Astrocyte (in vitro differentiated cells and primary cell): Measurements from ENCODE around the gene PDS5A. TPM values are rescaled to one million over a fixed set of nuclear protein-coding genes. Genes with fewer than 3 reads are reported as not detected.
A peak's percentile ranks its signal among the peaks of the same experiment; 100 is the strongest.

Experiments
- DNase-seq: peaks from one replicate; pipeline ENCODE4 v3.0.0-alpha.2; 2010; ENCODE audit warnings: low read depth
- FAIRE-seq: peaks from 2 replicates; lab custom pipeline; 2011; peaks lifted over from hg19 to GRCh38; lab: Jason Lieb, UNC
- H2AFZ ChIP-seq: 2 replicates; pipeline ENCODE4 v1.6.0; 2012; ENCODE audit warnings: low read depth, low read length, inconsistent platforms
- H3K27ac ChIP-seq: 2 replicates; pipeline ENCODE4 v1.5.1; 2011; ENCODE audit warnings: low read depth, low read length, inconsistent platforms
- H3K27me3 ChIP-seq: 2 replicates; pipeline ENCODE4 v1.6.0; 2011; ENCODE audit warnings: low read length, inconsistent platforms; ENCODE audit not compliant: insufficient read depth
- H3K36me3 ChIP-seq: 2 replicates; pipeline ENCODE4 v1.5.1; 2011; ENCODE audit warnings: low read length, inconsistent platforms; ENCODE audit not compliant: insufficient read depth
- H3K4me1 ChIP-seq: 2 replicates; pipeline ENCODE4 v1.5.1; 2011; ENCODE audit warnings: low read length, inconsistent platforms; ENCODE audit not compliant: insufficient read depth
- H3K4me2 ChIP-seq: 2 replicates; pipeline ENCODE4 v1.6.0; 2012; ENCODE audit warnings: low read length, inconsistent platforms
- H3K4me3 ChIP-seq: 2 replicates; pipeline ENCODE4 v1.5.1; 2011; ENCODE audit warnings: low read depth, mild to moderate bottlenecking, low read length, inconsistent platforms; ENCODE audit not compliant: insufficient read depth
- H3K79me2 ChIP-seq: 2 replicates; pipeline ENCODE4 v1.6.0; 2012; ENCODE audit warnings: mild to moderate bottlenecking, low read length, inconsistent platforms; ENCODE audit not compliant: insufficient read depth
- H3K9ac ChIP-seq: 2 replicates; pipeline ENCODE4 v1.6.0; 2012; ENCODE audit warnings: mild to moderate bottlenecking, low read length, inconsistent platforms
- H3K9me3 ChIP-seq: 2 replicates; pipeline ENCODE4 v1.5.1; 2012; ENCODE audit warnings: low read depth, mild to moderate bottlenecking, low read length, inconsistent platforms; ENCODE audit not compliant: insufficient read depth
- H4K20me1 ChIP-seq: 2 replicates; pipeline ENCODE4 v1.6.0; 2012; ENCODE audit warnings: low read length, inconsistent platforms; ENCODE audit not compliant: insufficient read depth
- H3K27ac Mint-ChIP-seq: one replicate; pipeline ENCODE4 v1.8.0; 2021; ENCODE audit warnings: mild to moderate bottlenecking, mixed read lengths; ENCODE audit not compliant: unreplicated experiment
- H3K27me3 Mint-ChIP-seq: one replicate; pipeline ENCODE4 v1.8.0; 2021; ENCODE audit warnings: low read depth, mixed read lengths; ENCODE audit not compliant: unreplicated experiment
- H3K36me3 Mint-ChIP-seq: one replicate; pipeline ENCODE4 v1.8.0; 2021; ENCODE audit warnings: low read depth, mixed read lengths; ENCODE audit not compliant: unreplicated experiment
- H3K4me1 Mint-ChIP-seq: one replicate; pipeline ENCODE4 v1.8.0; 2021; ENCODE audit warnings: low read depth, mixed read lengths; ENCODE audit not compliant: unreplicated experiment
- H3K4me3 Mint-ChIP-seq: one replicate; pipeline ENCODE4 v1.8.0; 2021; ENCODE audit warnings: mild to moderate bottlenecking, moderate library complexity, mixed read lengths; ENCODE audit not compliant: unreplicated experiment
- H3K9me3 Mint-ChIP-seq: one replicate; pipeline ENCODE4 v1.8.0; 2021; ENCODE audit warnings: mild to moderate bottlenecking, mixed read lengths; ENCODE audit not compliant: unreplicated experiment
- EZH2 ChIP-seq: IDR thresholded peaks from 2 replicates; pipeline ENCODE4 v1.6.1; 2012; ENCODE audit warnings: mild to moderate bottlenecking, low read length, inconsistent platforms; ENCODE audit not compliant: insufficient read depth
- total RNA-seq: library from RNA; stranded (reverse); gene quantifications from 2 replicates; pipeline ENCODE4 v1.2.1, GENCODE V29; 2021
- TF ChIP-seq, protein P1 (sequence below): IDR thresholded peaks from 2 replicates; pipeline ENCODE4 v1.5.1; 2011; ENCODE audit warnings: low read depth, mild to moderate bottlenecking, inconsistent platforms, low read length, moderate library complexity; ENCODE audit not compliant: insufficient read depth

The PDS5A gene
- total RNA-seq, 1 donor from 2014 or later = 55.9 TPM

DNA sequence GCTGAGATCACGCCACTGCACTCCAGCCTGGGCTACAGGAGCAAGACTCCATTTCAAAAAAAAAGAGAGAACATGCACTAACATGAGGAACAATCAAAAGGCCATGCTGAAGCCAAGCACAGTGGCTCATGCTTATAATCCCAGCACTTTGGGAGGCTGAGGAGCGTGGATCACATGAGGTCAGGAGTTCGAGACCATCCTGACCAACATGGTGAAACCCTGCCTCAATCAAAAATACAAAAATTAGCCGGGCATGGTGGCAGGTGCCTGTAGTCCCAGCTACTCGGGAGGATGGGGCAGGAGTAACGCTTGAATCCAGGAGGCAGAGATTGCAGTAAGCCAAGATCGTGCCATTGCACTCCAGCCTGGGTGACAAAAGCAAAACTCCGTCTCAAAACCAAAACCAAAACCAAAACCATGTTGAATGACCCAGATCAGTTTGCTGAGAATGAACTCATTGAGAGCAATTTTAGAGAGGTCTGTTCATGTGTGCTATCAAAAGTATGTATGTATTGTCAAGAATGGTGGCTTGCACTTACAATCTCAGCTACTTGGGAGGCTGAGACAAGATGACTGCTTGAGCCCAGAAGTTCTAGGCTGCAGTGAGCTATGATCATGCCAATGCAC is 44.8 kb downstream of the PDS5A start:
- Histone ChIP-seq H3K36me3 (no peaks in the 10 kb centered on the region), H3K27ac (no peak overlapping the region), H3K4me1 (peaks cover 16% of the 10 kb centered on the region), H3K4me3 (peak overlapping the region; percentile 17), H3K4me2 (peak overlapping the region; percentile 77), H3K79me2 (peaks cover 87% of the 10 kb centered on the region), H2AFZ (no peak overlapping the region), H3K27me3 (no peaks in the 10 kb centered on the region), H3K9ac (no peak overlapping the region), H3K9me3 (no peaks in the 10 kb centered on the region), H4K20me1 (peaks cover 46% of the 10 kb centered on the region)
- Mint-ChIP-seq H3K4me3 (peak overlapping the region; percentile 57), H3K9me3 (no peaks in the 10 kb centered on the region), H3K27ac (peak overlapping the region; percentile 77), H3K4me1 (peaks cover 28% of the 10 kb centered on the region), H3K27me3 (no peaks in the 10 kb centered on the region), H3K36me3 (peaks cover 5% of the 10 kb centered on the region)
- TF ChIP-seq EZH2 = no peak
- TF ChIP-seq, protein P1, sequence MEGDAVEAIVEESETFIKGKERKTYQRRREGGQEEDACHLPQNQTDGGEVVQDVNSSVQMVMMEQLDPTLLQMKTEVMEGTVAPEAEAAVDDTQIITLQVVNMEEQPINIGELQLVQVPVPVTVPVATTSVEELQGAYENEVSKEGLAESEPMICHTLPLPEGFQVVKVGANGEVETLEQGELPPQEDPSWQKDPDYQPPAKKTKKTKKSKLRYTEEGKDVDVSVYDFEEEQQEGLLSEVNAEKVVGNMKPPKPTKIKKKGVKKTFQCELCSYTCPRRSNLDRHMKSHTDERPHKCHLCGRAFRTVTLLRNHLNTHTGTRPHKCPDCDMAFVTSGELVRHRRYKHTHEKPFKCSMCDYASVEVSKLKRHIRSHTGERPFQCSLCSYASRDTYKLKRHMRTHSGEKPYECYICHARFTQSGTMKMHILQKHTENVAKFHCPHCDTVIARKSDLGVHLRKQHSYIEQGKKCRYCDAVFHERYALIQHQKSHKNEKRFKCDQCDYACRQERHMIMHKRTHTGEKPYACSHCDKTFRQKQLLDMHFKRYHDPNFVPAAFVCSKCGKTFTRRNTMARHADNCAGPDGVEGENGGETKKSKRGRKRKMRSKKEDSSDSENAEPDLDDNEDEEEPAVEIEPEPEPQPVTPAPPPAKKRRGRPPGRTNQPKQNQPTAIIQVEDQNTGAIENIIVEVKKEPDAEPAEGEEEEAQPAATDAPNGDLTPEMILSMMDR = no peak
- DNase-seq = peak; percentile 12
- no peak for FAIRE-seq

DNA sequence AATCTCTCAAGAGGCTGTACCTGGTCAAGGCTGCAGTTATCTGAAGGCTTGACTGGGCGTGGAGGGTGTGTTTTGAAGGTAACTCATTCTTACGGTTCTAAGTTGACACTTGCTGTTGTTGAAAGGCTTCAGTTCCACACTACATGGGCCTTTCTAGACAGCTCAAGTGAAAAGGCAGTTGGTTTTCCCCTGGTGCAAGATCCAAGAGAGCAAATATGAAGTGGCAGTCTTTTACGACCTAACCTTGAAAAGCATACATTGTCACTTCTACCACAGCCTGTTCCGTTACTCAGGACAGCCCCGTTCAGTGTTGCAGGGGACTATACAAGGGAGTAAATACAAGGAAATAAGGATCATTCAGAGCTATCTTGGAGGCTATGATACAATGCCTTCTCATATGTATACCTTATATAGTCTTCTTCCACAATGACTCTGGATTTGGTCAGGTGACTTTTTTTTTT is 46.2 kb downstream of the PDS5A start:
- no peak overlapping the region for H3K27ac Mint-ChIP-seq

More for the DNA sequence above, 46.2 kb downstream of the PDS5A start:
- Mint-ChIP-seq H3K9me3 (no peaks in the 10 kb centered on the region), H3K4me1 (peaks cover 20% of the 10 kb centered on the region), H3K27me3 (no peaks in the 10 kb centered on the region), H3K4me3 (no peak overlapping the region), H3K36me3 (peaks cover 3% of the 10 kb centered on the region)
- Histone ChIP-seq H3K27ac (no peak overlapping the region), H2AFZ (no peak overlapping the region), H3K36me3 (no peaks in the 10 kb centered on the region), H3K4me2 (no peak overlapping the region), H3K4me1 (peaks cover 16% of the 10 kb centered on the region), H3K9ac (no peak overlapping the region), H3K9me3 (no peaks in the 10 kb centered on the region), H3K79me2 (peaks cover 75% of the 10 kb centered on the region), H3K4me3 (no peak overlapping the region), H4K20me1 (peaks cover 35% of the 10 kb centered on the region), H3K27me3 (no peaks in the 10 kb centered on the region)
- TF ChIP-seq, protein P1 = no peak
- TF ChIP-seq EZH2 = no peak
- DNase-seq = no peak
- FAIRE-seq = no peak
